SU-DHL-6 (cell line): ENCODE data around the gene TMEM87B.

ENCODE experiments used
- CTCF ChIP-seq: fragments of 200-600 bp; sonication (generic); IDR thresholded peaks from one replicate; pipeline ENCODE4 v1.5.1; 2017; ENCODE audit warnings: antibody characterized with exemption, mild to moderate bottlenecking, low read length, moderate library complexity; ENCODE audit not compliant: insufficient read depth, poor library complexity, severe bottlenecking
- EZH2phosphoT487 ChIP-seq: fragments of 200-600 bp; sonication (generic), shearing (Covaris generic); conservative IDR thresholded peaks from 2 replicates; pipeline ENCODE4 v1.6.1; 2018; ENCODE audit warnings: mild to moderate bottlenecking, antibody characterized with exemption, low read length, moderate library complexity, mixed read lengths

- TF ChIP-seq CTCF (no peak), EZH2phosphoT487 (no peak)
Measured at GRCh38 chr2:112164876-112165275, 109.8 kb downstream of the TMEM87B start.
